Endothelial cell (in vitro differentiated cells): ENCODE data around the gene STK32A. TPM values are rescaled to one million over a fixed set of nuclear protein-coding genes. Genes with fewer than 3 reads are reported as not detected.

Experiments used
- DNase-seq: peaks from one replicate; pipeline ENCODE4 v3.0.0; 2021; ENCODE audit warnings: low spot score
- H3K27ac Mint-ChIP-seq: one replicate; pipeline ENCODE4 v1.8.0; 2021; ENCODE audit warnings: mixed read lengths, inconsistent platforms; ENCODE audit not compliant: unreplicated experiment
- H3K27me3 Mint-ChIP-seq: one replicate; pipeline ENCODE4 v1.8.0; 2021; ENCODE audit warnings: mild to moderate bottlenecking, moderate library complexity, mixed read lengths, inconsistent platforms; ENCODE audit not compliant: unreplicated experiment
- H3K36me3 Mint-ChIP-seq: one replicate; pipeline ENCODE4 v1.8.0; 2021; ENCODE audit warnings: mild to moderate bottlenecking, low read depth, mixed read lengths, inconsistent platforms; ENCODE audit not compliant: unreplicated experiment
- H3K4me1 Mint-ChIP-seq: one replicate; pipeline ENCODE4 v1.8.0; 2021; ENCODE audit warnings: mild to moderate bottlenecking, mixed read lengths, inconsistent platforms; ENCODE audit not compliant: unreplicated experiment
- H3K4me3 Mint-ChIP-seq: one replicate; pipeline ENCODE4 v1.8.0; 2021; ENCODE audit warnings: mild to moderate bottlenecking, mixed read lengths, inconsistent platforms; ENCODE audit not compliant: unreplicated experiment
- H3K9me3 Mint-ChIP-seq: one replicate; pipeline ENCODE4 v1.8.0; 2021; ENCODE audit warnings: mixed read lengths, inconsistent platforms; ENCODE audit not compliant: unreplicated experiment
- CTCF ChIP-seq: fragments of 200-600 bp; sonication (generic); IDR thresholded peaks from one replicate; pipeline ENCODE4 v1.5.0; 2021; ENCODE audit warnings: antibody characterized with exemption; ENCODE audit not compliant: unreplicated experiment
- total RNA-seq: library from RNA; stranded (reverse); fragmentation: NEBNext Ultra II Directional; extraction: Animal tissue kit (Norgen Biotek cat#: 25700); gene quantifications from one replicate; pipeline ENCODE4 v1.2.1, GENCODE V29; 2021; ENCODE audit not compliant: unreplicated experiment

Gene STK32A
- total RNA-seq, 1 donor from 2014 or later: 0.87 TPM

GRCh38 chr5:147307170-147307569 lies 72.3 kb downstream of the STK32A start:
- no peaks in the 10 kb centered on the region for H3K36me3 Mint-ChIP-seq
- H3K27ac Mint-ChIP-seq: no peak overlapping the region
- DNase-seq: no peak
- TF ChIP-seq CTCF: no peak
- H3K4me3 Mint-ChIP-seq: no peak overlapping the region
- H3K9me3 Mint-ChIP-seq: no peaks in the 10 kb centered on the region
- no peaks in the 10 kb centered on the region for H3K27me3 Mint-ChIP-seq
- H3K4me1 Mint-ChIP-seq: no peaks in the 10 kb centered on the region

- no peak for TF ChIP-seq CTCF
- Mint-ChIP-seq H3K4me1 (no peaks in the 10 kb centered on the region), H3K27me3 (no peaks in the 10 kb centered on the region), H3K27ac (no peak overlapping the region), H3K4me3 (no peak overlapping the region), H3K36me3 (no peaks in the 10 kb centered on the region), H3K9me3 (no peaks in the 10 kb centered on the region)
- no peak for DNase-seq
These were observed 74.8 kb downstream of the STK32A start for GRCh38 chr5:147309621-147310020.

- no peak for DNase-seq
- no peaks in the 10 kb centered on the region for H3K27me3 Mint-ChIP-seq
- H3K4me1 Mint-ChIP-seq: no peaks in the 10 kb centered on the region
- H3K4me3 Mint-ChIP-seq: no peak overlapping the region
- TF ChIP-seq CTCF: no peak
- no peak overlapping the region for H3K27ac Mint-ChIP-seq
- no peaks in the 10 kb centered on the region for H3K9me3 Mint-ChIP-seq
- H3K36me3 Mint-ChIP-seq: no peaks in the 10 kb centered on the region
These were observed 75.4 kb downstream of the STK32A start for GRCh38 chr5:147310059-147310704.

GRCh38 chr5:147317978-147318684 lies 83.3 kb downstream of the STK32A start:
- Mint-ChIP-seq H3K27me3 (no peaks in the 10 kb centered on the region), H3K27ac (no peak overlapping the region), H3K4me3 (no peak overlapping the region), H3K36me3 (no peaks in the 10 kb centered on the region), H3K4me1 (peaks cover 7% of the 10 kb centered on the region), H3K9me3 (no peaks in the 10 kb centered on the region)
- no peak for TF ChIP-seq CTCF
- no peak for DNase-seq

- peaks cover 7% of the 10 kb centered on the region for H3K4me1 Mint-ChIP-seq
These were observed 86.7 kb downstream of the STK32A start for GRCh38 chr5:147321569-147321968.

More at GRCh38 chr5:147321569-147321968, 86.7 kb downstream of the STK32A start:
- no peaks in the 10 kb centered on the region for H3K9me3 Mint-ChIP-seq
- no peaks in the 10 kb centered on the region for H3K36me3 Mint-ChIP-seq
- H3K27ac Mint-ChIP-seq: no peak overlapping the region
- H3K27me3 Mint-ChIP-seq: no peaks in the 10 kb centered on the region
- H3K4me3 Mint-ChIP-seq: no peak overlapping the region
- DNase-seq: no peak
- no peak for TF ChIP-seq CTCF
